ENCODE results near the gene WAPL. TPM values are rescaled to one million over a fixed set of nuclear protein-coding genes. Genes with fewer than 3 reads are reported as not detected.
"Not testable (repeated sequence)": the region's sequence is repeated elsewhere in the genome, so short reads cannot be mapped to it uniquely, and the experiment has no call there.

The WAPL gene
- total and polyA plus RNA-seq, 7 donors: 15.0 to 44.2 (median 33.8) TPM

- no peak for TF ChIP-seq POLR2AphosphoS5 (IDR thresholded peaks at IDR 0.05)
- no peak for TF ChIP-seq POLR2A (IDR thresholded peaks at IDR 0.05)
- no peak for TF ChIP-seq CTCF (IDR thresholded peaks at IDR 0.05)
- 97% methylated on average over 2 of the region's 2 CpGs for WGBS, 2 donors
- H3K9me3 ChIP-seq: no peaks in the 10 kb centered on the region
- intact Hi-C loops (cut with DNase I): no loop called here
- DNase-seq: no peak
- no peaks in the 10 kb centered on the region for H3K36me3 ChIP-seq
- H3K4me1 ChIP-seq: peaks cover 0 to 8% (median 3%) of the 10 kb centered on the region in 4 donors
- H3K4me3 ChIP-seq: no peak overlapping the region
- H3K27me3 ChIP-seq: no peaks in the 10 kb centered on the region
- no peak overlapping the region for H3K27ac ChIP-seq
Measured at GRCh38 chr10:86533328-86533727, 11.7 kb upstream of the WAPL start.

GRCh38 chr10:86528736-86529135 is 7.1 kb upstream of the WAPL start:
- intact Hi-C loops (cut with DNase I); H3K27ac ChIP-seq; H3K4me3 ChIP-seq; H3K9me3 ChIP-seq; DNase-seq; H3K4me1 ChIP-seq; H3K36me3 ChIP-seq; H3K27me3 ChIP-seq: not testable (repeated sequence)
- 89 to 93% methylated on average over 3 of the region's 3 CpGs for WGBS, 2 donors

GRCh38 chr10:86526606-86527005 is 5.0 kb upstream of the WAPL start:
- intact Hi-C loops (cut with DNase I): no loop called here

GRCh38 chr10:86525713-86526112 is 4.1 kb upstream of the WAPL start:
- 96 to 98% methylated on average over 6 of the region's 6 CpGs for WGBS, 2 donors
- intact Hi-C loops (cut with DNase I): not testable (repeated sequence)

More at GRCh38 chr10:86526606-86527005, 5.0 kb upstream of the WAPL start:
- peaks cover 0 to 24% (median 20%) of the 10 kb centered on the region in 4 donors for H3K4me1 ChIP-seq
- H3K36me3 ChIP-seq: no peaks in the 10 kb centered on the region
- 74 to 86% methylated on average over 4 of the region's 4 CpGs for WGBS, 2 donors
- H3K27me3 ChIP-seq: no peaks in the 10 kb centered on the region
- no peak overlapping the region for H3K27ac ChIP-seq
- TF ChIP-seq EP300 (IDR thresholded peaks at IDR 0.05) (no peak), CTCF (IDR thresholded peaks at IDR 0.05) (no peak), POLR2A (IDR thresholded peaks at IDR 0.05) (no peak), POLR2AphosphoS5 (IDR thresholded peaks at IDR 0.05) (no peak)
- no peak for DNase-seq
- H3K9me3 ChIP-seq: no peaks in the 10 kb centered on the region
- H3K4me3 ChIP-seq: no peak overlapping the region

GRCh38 chr10:86524225-86524962 is 2.8 kb upstream of the WAPL start:
- H3K9me3 ChIP-seq: no peaks in the 10 kb centered on the region
- no peak overlapping the region for H3K4me3 ChIP-seq
- peaks cover 0 to 35% (median 32%) of the 10 kb centered on the region in 4 donors for H3K4me1 ChIP-seq
- WGBS, 2 donors: 70 to 71% methylated on average over 1 of the region's 1 CpG
- H3K36me3 ChIP-seq: no peaks in the 10 kb centered on the region
- no peak for DNase-seq
- TF ChIP-seq EP300 (IDR thresholded peaks at IDR 0.05) (no peak), POLR2AphosphoS5 (IDR thresholded peaks at IDR 0.05) (no peak), POLR2A (IDR thresholded peaks at IDR 0.05) (no peak), CTCF (IDR thresholded peaks at IDR 0.05) (no peak)
- intact Hi-C loops (cut with DNase I): loop anchor here (5.0 kb wide), 4 partner anchors 63 to 143 kb away; partner anchors contain the start of gene LDB3
- no peaks in the 10 kb centered on the region for H3K27me3 ChIP-seq
- no peak overlapping the region for H3K27ac ChIP-seq

More at GRCh38 chr10:86525713-86526112, 4.1 kb upstream of the WAPL start:
- not testable (repeated sequence) for H3K36me3 ChIP-seq, H3K27ac ChIP-seq, H3K9me3 ChIP-seq, DNase-seq, H3K27me3 ChIP-seq, H3K4me3 ChIP-seq
- H3K4me1 ChIP-seq: peaks cover 0 to 24% (median 21%) of the 10 kb centered on the region in 4 donors

- no peak overlapping the region for H3K27ac ChIP-seq
- TF ChIP-seq EP300 (IDR thresholded peaks at IDR 0.05) (no peak), POLR2AphosphoS5 (IDR thresholded peaks at IDR 0.05) (no peak), CTCF (IDR thresholded peaks at IDR 0.05) (no peak), POLR2A (IDR thresholded peaks at IDR 0.05) (no peak)
- WGBS, 2 donors: 44 to 60% methylated on average over 1 of the region's 1 CpG
- no peaks in the 10 kb centered on the region for H3K36me3 ChIP-seq
- intact Hi-C loops (cut with DNase I): loop anchor here (5.0 kb wide), 4 partner anchors 64 to 144 kb away; partner anchors contain the start of gene LDB3
- H3K9me3 ChIP-seq: no peaks in the 10 kb centered on the region
- DNase-seq: no peak
- no peaks in the 10 kb centered on the region for H3K27me3 ChIP-seq
- no peak overlapping the region for H3K4me3 ChIP-seq
- H3K4me1 ChIP-seq: peaks cover 0 to 46% (median 42%) of the 10 kb centered on the region in 4 donors
Measured at GRCh38 chr10:86523348-86523747, 1.8 kb upstream of the WAPL start.

Measured in sigmoid colon (tissue), 7 donors.